ENCODE data around the gene NR5A1.

- no peak for TF ChIP-seq SUZ12 (IDR thresholded peaks at IDR 0.05; ENCODE audit: extremely low read depth, insufficient read depth, insufficient read length)
- TF ChIP-seq YY1 (IDR thresholded peaks at IDR 0.05; ENCODE audit: insufficient read depth, insufficient read length), result no peak
Measured at GRCh38 chr9:124500796-124501611, 6.2 kb downstream of the NR5A1 start.

Measured in NT2/D1 (cell line).